Cardiac muscle cell (in vitro differentiated cells and primary cell): ENCODE results near the gene MAD2L1. TPM values are rescaled to one million over a fixed set of nuclear protein-coding genes. Genes with fewer than 3 reads are reported as not detected.

Source experiments
- DNase-seq, 2 donors: peaks; one replicate each; pipeline versions ENCODE4 v3.0.0 to v3.0.0-alpha.2; 2010 to 2017; ENCODE audit warnings: low read depth in 1 of 2, low spot score in 1 of 2
- H3K27ac ChIP-seq: fragments of 200-600 bp; sonication (generic); 2 replicates; pipeline ENCODE4 v1.5.1; 2016
- H3K27me3 ChIP-seq: fragments of 200-600 bp; sonication (generic); 2 replicates; pipeline ENCODE4 v1.6.0; 2016; ENCODE audit warnings: control low read depth
- H3K36me3 ChIP-seq: fragments of 200-600 bp; sonication (generic); 2 replicates; pipeline ENCODE4 v1.5.1; 2016; ENCODE audit warnings: control low read depth
- H3K4me1 ChIP-seq: fragments of 200-600 bp; sonication (generic); 2 replicates; pipeline ENCODE4 v1.8.1; 2017; ENCODE audit warnings: low read depth, mild to moderate bottlenecking, mixed run types
- H3K4me3 ChIP-seq: fragments of 200-600 bp; sonication (generic); 2 replicates; pipeline ENCODE4 v1.5.1; 2016; ENCODE audit warnings: mild to moderate bottlenecking
- H3K9me3 ChIP-seq: fragments of 200-600 bp; sonication (generic); 2 replicates; pipeline ENCODE4 v1.5.1; 2017; ENCODE audit warnings: low read depth, mild to moderate bottlenecking, control low read depth
- CTCF ChIP-seq: IDR thresholded peaks from 2 replicates; pipeline ENCODE4 v1.5.1; 2012; ENCODE audit warnings: low read depth, mild to moderate bottlenecking, low read length
- polyA plus RNA-seq: library from polyadenylated mRNA; unstranded; fragments of >200 nt; fragmentation: Nextera tagmentation; extraction: Ambion mirVana; gene quantifications from 2 replicates; pipeline ENCODE4 v1.2.1, GENCODE V29; 2016
- total RNA-seq: library from RNA; depleted of rRNA; stranded (reverse); fragments of >200 nt; gene quantifications from 2 replicates; pipeline ENCODE4 v1.2.3, GENCODE V29; 2016

MAD2L1 gene
- total and polyA plus RNA-seq, 2 experiments from 2014 or later, result 11.6 to 42.0 TPM

- DNase-seq, result no peak
- TF ChIP-seq CTCF, result no peak
- no peaks in the 10 kb centered on the region for H3K9me3 ChIP-seq
- no peak overlapping the region for H3K27ac ChIP-seq
- no peaks in the 10 kb centered on the region for H3K4me1 ChIP-seq
- no peaks in the 10 kb centered on the region for H3K36me3 ChIP-seq
- H3K27me3 ChIP-seq, result no peaks in the 10 kb centered on the region
- no peak overlapping the region for H3K4me3 ChIP-seq
Observed at GRCh38 chr4:120010646-120011045, 56.0 kb downstream of the MAD2L1 start.

- H3K4me1 ChIP-seq, result no peaks in the 10 kb centered on the region
- H3K9me3 ChIP-seq, result no peaks in the 10 kb centered on the region
- peak in 1 of 2 donors; percentile 3 for DNase-seq
- no peak overlapping the region for H3K27ac ChIP-seq
- no peaks in the 10 kb centered on the region for H3K27me3 ChIP-seq
- TF ChIP-seq CTCF, result no peak
- no peaks in the 10 kb centered on the region for H3K36me3 ChIP-seq
- no peak overlapping the region for H3K4me3 ChIP-seq
Observed at GRCh38 chr4:120009731-120010130, 56.9 kb downstream of the MAD2L1 start.

GRCh38 chr4:120008957-120009356 lies 57.7 kb downstream of the MAD2L1 start:
- no peaks in the 10 kb centered on the region for H3K36me3 ChIP-seq
- H3K4me1 ChIP-seq, result no peaks in the 10 kb centered on the region
- H3K9me3 ChIP-seq, result no peaks in the 10 kb centered on the region
- no peak overlapping the region for H3K27ac ChIP-seq
- TF ChIP-seq CTCF, result no peak
- no peak overlapping the region for H3K4me3 ChIP-seq
- peak in 1 of 2 donors; percentile 3 for DNase-seq
- no peaks in the 10 kb centered on the region for H3K27me3 ChIP-seq

- Histone ChIP-seq H3K4me1 (no peaks in the 10 kb centered on the region), H3K27ac (no peak overlapping the region), H3K36me3 (no peaks in the 10 kb centered on the region), H3K27me3 (no peaks in the 10 kb centered on the region), H3K9me3 (no peaks in the 10 kb centered on the region), H3K4me3 (no peak overlapping the region)
- DNase-seq, result no peak
- no peak for TF ChIP-seq CTCF
Observed at GRCh38 chr4:120007896-120008436, 58.7 kb downstream of the MAD2L1 start.

DNA sequence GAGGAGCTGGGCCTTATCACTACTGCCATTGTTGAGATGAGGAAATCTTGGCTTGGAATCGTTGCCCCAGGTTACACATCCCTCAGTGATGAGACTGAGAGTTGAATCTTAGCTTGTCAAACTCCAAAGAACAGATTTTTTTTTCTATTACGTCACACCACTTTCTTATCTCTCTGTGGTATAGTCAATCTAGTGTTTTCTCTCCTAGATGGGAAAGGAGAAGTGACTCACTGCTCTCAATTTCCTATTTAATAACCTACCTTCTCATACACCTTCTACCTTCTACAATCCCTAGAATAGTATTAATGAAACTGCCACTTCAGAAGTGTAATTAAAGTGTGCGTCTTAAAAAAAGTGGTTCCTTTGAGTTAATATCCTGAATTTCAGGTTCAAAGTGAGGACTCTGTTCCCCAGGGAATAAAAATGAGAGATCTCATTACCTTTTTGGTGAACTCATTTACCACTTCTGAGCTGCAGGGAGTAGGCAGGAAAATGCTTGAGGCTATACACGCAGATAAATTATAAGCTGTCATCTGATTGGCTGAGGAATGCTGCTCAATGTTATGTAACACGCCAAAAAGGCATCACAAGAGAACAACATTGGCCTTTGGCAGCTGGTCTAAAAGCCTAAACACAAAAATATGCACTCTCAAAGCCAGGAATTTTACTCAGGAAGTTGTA lies 59.3 kb downstream of the MAD2L1 start:
- DNase-seq, result peak in 1 of 2 donors; percentile 72
- no peaks in the 10 kb centered on the region for H3K4me1 ChIP-seq
- no peaks in the 10 kb centered on the region for H3K27me3 ChIP-seq
- H3K4me3 ChIP-seq, result no peak overlapping the region
- H3K36me3 ChIP-seq, result no peaks in the 10 kb centered on the region
- no peak overlapping the region for H3K27ac ChIP-seq
- no peaks in the 10 kb centered on the region for H3K9me3 ChIP-seq
- no peak for TF ChIP-seq CTCF
